Activated CD4-positive, alpha-beta T cell treated with anti-CD3 and anti-CD28 coated beads for 4 hours (primary cell): ENCODE results near the gene RAB31.
"Not testable (repeated sequence)": the region's sequence is repeated elsewhere in the genome, so short reads cannot be mapped to it uniquely, and the experiment has no call there.

Source experiments
- DNase-seq, 2 donors: peaks; one replicate each; pipeline ENCODE4 v3.0.0-alpha.2; 2020

RAB31 gene

DNA sequence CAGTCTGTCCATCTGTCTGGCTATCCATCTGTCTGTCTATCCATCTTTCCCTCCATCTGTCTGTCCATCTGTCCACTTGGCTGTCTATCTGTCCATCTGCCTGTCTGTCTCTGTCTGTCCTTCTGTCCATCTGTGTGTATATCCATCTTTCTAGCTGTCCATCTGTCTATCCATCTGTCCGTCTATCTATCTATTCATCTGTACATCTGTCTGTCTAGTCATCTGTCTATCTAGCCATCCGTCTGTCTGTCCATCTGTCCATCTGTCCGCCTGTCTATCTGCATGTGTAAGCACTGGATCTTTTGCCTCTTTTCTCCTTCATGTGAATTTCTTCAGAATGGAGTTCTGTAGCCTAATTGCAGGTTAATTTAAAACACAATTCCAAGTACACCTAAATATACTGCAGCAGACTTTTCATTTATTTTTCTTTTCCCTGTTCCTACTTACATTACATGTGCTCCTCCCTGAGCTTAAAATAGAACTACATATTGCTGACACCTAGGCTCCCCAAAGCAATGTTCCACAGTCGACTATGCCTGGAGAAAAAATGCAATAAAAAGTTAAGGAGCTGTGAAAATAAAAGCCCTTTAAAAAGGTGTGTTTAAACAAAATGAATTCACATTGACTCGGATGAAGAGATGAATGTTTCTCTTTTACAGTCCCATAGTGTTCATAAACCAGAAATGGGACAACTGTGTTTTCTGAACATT is 140.2 kb downstream of the RAB31 start:
- DNase-seq = no peak

DNA sequence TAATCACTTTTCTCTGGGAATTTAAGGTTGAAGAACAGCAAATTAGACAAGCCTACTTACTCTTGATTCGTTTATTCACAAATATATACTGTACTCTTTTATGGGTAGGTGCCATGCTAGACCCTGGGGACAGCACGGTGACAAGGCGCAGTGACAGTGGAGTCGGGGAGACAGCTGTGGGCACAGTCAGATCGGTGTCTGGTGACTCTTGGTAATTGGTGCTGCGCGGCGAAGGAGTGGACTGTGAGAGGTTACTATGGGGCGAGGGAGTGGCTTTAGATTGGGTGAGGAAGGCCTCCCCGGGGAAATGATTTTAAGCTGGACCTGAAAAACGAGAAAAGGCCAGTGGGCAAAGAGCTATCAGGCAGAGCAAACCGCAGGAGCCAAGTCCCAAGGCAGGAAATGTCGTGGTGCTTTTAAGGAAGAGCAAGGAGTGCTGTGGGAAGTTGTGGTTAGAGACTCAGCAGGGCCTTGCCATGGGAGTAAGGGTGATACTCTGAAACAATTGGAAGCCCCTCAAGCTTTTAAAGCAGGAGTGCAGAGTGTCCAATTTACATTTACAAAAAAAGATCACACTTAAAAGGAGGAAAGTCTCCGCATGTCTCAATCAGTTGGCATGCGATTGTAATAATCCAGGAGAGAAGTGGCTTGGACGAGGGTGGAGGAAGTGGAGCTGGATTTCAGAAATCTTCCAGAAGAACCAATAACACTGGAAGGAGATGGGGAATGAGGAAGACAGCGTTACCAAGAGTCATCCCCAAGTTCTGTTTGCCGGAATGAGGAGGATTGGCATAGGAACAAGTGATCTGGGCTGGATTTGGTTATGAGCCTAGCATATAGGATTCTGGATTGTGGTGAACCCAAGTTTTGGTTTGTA is 141.5 kb downstream of the RAB31 start:
- no peak for DNase-seq

DNA sequence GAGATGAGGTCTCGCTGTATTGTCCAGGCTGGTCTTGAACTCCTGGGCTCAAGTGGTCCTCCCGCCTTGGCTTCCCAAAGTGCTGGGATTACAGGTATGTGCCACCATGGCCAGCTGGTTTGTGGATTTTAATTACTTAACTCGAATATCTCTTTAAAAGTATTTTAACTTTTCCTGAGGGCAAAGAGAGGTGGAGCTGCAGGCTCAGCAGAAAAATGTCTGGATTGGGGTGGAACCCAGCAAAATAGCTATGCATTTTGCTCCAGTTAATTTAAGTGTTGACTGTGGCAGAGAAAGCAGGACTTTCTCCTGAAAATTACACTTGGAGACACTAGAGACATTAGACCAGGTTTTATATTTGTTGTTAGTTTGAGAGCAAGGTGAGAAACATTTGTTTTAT is 142.2 kb downstream of the RAB31 start:
- DNase-seq = no peak

DNA sequence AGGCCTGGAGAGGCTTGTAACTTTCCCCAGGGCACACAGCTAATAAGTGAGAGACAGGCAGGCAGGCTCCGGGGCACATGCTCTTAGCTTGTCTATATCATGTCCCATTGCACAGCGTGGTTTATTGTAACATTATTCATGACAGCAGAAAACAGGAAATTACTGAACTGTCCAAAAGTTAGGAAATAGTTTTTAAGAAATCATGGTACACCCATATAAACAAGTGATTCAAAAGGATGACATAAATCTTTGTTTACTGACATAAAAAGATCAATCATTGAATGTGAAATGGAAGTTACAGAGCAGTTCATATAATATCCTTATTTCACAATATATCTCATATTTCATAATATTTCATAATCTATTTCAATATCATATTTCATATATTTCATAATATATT is 143.4 kb downstream of the RAB31 start:
- no peak for DNase-seq

DNA sequence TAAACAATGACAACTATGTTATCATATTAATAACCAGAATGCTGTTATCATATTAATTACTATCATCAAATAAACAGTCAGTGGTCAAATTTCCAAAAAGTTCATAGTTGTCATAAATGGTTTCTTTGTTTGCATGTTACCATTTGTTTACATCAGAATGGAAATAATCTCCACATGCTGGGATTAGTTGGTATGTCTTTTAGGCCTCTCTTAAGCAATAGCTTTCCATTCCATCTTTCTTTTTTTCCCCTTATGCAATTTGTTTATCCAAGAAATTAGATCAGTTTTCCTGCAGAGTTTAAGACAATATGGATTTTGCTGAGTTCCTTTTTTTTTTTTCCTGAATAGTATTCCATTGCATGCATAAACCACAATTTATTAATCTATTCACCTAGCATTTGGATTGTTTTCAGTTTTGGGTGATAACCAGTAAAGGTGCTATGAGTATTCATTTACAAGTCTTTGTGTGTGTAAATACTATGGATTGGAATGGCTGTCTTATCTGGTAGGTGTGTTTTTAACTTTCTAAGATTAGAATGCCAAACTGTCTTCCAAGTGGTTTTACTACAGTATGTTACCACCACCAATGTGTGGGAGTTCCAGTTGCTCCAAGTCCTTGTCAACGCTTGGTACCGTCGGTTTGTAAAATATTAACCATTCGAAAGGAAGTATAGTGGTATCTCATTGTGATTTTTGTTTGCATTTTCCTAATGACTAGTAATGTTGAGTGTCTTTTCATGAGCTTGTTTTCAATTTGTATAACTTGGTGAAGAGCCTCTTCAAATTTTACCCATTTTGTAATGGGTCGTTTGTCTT is 144.4 kb downstream of the RAB31 start:
- no peak for DNase-seq

DNA sequence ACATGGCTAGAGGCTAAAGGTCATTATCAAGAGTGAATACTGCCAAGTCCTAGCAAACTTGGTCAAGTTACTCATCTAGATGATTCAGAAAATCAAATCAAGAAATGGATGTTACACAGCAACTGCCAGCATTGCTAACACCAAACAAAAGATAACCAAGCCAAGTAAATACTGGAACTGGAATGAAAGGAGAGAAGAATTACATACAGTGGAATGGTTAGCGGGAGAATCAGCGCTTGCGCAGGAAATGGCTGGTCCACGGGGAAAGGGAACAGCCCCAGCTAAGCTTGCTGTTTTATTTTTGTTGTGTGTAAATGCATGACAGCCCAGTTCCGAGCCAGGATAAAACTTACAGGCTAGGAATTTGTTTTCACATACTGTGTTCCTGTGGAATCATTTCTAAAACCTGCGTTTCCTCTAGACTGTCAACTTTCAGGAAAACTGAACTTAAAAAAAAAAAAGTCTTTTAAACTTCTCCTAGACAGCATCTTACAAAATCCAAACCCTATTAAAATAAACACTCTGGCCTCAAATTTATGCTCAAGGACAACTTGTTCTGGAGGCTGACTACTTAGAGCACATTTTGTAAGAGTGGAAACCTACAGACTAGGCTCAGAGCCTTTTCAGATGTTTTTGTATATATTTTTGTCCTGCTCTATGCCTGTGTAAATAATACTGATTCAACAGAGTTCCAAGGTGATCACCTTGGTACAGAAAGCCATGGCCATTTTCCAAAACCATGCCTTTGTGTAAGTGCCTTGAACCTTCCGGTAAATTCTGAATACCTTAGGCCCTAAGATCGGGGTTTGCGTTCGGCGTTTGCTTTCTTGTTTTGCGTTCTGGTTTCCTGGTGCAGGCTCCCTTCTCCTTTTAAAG is 146.9 kb downstream of the RAB31 start:
- no peak for DNase-seq

DNA sequence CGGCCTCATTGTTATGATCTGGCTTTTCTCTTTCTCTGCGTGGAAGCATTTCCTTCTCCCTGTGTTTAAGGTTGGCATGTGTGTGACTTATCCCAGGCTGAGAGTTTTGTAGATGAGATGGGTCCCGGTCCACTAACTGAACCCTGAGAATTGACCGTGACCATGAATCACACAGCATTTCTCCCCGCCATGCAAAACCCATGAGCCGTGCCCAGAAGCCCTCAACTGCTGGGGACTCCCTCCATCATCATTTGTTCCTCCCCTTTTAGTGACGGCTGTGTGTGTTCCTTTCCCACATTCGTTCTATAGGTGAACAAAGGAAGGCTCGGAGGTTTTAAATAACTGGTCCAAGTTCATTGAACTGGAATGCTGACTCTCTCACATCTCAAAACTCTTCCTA is 147.6 kb downstream of the RAB31 start:
- DNase-seq = no peak

DNA sequence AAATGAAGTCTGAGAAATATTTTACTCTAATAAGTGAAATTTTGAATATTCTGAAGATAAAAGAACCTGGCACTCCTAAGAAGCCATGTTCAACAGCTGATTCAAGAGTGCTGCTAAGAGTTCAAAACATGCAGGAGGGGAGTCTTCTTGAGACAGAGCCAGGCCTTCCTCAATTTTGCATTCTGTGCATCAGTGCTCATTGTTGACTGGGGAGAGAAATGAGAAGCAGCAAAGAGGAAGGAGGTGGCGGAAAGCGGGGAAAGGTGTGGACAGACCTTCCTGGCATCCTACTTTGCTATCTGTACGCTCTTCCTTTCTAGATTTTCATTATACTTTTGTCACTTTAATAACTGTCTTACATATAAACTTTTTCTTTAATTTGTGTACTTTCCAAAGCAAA is 148.0 kb downstream of the RAB31 start:
- DNase-seq = no peak

DNA sequence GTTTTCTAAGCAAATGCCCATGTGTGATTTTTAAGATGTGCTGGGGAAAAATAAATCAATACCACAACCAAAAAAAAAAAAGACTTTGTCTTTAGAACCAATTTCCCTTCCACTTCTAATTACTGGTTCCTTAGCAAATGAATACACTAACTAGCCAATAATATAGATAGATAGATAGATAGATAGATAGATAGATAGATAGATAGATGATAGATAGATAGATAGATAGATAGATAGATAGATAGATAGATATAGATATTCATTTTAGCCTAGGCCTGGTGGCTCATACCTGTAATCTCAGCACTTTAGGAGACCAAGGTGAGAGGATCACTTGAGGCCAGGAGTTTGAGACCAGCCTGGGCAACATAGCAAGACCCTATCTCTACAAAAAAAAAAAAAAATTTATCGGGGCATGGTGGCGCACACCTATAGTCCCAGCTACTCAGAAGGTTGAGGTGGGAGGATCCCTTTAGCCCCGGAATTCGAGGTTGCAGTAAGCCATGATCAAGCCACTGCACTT is 149.4 kb downstream of the RAB31 start:
- not testable (repeated sequence) for DNase-seq

DNA sequence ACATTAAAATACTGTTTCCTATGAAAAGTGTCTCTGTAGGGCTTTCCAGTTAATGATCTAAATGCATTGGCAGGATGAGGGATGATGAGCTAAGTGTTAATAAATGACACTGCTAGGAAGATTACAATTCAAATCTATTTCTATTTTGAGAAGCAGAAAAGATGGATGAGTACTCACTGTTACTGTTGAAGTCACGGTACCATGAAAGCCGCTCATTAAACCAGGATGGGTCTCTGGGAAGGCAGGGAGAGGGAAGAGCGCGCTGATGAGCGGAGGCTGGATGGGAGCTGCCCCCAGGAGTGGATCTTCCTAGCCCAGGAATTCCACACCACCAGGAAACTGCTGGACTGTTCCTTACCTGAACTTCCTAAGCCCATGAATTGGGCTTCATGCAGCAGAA is 150.5 kb downstream of the RAB31 start:
- DNase-seq = no peak

DNA sequence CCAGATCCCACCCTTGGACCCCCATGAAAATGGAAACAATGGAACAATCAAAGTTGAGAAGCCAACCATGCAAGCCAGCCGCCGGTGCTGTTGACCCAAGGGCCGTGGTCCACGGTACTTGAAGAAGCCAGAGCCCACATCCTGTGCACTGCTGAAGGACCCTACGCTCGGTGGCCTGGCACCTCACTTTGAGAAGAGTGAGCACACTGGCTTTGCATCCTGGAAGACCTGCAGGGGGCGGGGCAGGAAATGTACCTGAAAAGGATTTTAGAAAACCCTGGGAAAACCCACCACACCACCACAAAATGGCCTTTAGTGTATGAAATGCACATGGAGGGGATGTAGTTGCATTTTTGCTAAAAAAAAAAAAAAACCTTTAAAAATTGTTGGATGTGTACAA is 151.1 kb downstream of the RAB31 start:
- DNase-seq = no peak

DNA sequence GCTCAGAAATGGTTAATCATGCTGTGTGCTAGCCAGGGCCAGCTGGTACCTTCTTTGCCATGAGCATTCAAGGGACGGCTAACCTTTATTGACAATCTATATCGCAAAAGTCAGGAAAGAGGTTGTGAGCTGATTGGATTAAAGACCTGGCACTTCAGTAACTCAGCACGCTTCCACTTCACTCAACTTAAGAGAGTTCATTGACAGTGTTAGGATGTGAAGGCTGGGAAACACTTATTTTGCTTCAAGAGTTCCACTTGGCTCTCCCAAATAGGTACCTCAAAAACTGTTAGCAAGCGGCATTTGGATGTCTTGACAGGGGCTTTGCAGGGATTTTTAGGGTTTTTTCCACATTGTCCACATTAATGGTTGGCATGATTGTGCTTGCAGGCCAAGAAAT is 152.6 kb downstream of the RAB31 start:
- DNase-seq = no peak

DNA sequence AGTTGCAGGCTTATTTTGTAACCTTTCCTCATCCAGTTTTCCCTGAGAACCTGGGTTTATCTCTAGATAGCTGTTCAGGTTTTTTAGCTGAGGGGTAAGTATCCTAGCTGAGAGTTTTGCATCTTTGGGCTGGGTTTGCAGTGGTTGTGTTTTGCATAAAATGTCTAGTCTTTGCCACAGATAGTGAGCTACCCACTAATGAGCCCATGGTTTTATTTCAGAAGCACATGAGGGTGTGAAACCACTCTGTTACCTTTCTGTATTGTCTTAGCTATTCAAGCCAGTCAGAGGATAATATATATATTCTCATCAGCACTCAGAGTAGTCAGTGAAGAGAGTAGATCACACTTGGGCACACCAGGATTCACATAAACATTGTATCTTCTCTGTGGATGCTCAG is 153.1 kb downstream of the RAB31 start:
- no peak for DNase-seq

DNA sequence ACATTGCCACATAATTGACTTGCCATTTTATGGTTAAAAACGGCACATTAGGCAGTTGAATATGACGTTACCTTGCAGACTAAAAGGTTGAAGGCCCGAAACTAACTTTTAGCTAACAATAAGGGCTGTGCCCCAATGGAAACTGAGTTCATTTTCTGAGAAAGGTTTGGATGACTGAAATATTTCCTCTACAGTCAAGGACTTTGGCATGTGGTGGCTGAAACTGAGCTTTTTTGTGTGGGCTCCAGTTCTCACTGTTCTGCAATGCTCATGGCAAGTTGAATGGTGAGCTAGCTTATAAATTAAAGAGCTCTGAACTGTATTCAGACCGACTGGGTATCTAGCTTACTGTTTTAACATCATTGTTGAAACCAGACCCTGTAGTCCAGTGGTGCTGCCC is 153.8 kb downstream of the RAB31 start:
- no peak for DNase-seq

DNA sequence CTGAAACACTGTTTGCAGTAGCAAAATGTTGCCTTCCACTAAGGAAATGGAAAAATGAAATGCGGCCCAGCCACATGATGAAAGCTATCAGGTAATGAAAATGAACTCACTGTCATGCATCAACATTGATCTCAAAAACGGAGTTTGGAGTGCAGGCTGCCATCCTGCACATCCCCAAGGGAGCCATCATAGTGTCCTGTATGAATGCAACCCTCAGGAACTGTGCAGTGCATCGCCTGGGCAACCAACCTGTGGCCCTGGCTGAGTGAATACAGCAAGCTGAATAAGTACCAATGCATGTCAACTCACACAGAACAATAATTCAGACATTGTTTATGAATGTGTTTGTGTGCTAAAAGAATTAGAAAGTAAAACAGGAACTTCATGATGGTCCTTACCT is 154.6 kb downstream of the RAB31 start:
- no peak for DNase-seq

DNA sequence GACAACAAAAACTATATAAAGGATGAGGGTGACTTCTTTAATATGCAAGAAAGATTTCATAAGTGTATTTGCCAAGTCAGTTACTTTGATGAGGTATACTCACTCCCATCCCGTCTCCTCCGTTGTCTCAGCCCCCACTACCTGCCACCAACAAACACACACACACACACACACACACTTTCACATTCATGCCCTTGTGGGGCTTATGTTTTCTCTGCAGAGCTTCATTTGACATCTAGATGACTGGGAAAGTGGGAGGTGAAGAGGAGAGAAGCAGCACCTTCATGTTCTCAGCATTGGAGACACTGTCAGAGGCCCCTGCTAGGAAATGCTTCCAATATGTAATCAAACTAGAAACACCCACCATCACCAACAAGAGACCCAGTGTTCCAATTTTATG is 155.2 kb downstream of the RAB31 start:
- DNase-seq = no peak

DNA sequence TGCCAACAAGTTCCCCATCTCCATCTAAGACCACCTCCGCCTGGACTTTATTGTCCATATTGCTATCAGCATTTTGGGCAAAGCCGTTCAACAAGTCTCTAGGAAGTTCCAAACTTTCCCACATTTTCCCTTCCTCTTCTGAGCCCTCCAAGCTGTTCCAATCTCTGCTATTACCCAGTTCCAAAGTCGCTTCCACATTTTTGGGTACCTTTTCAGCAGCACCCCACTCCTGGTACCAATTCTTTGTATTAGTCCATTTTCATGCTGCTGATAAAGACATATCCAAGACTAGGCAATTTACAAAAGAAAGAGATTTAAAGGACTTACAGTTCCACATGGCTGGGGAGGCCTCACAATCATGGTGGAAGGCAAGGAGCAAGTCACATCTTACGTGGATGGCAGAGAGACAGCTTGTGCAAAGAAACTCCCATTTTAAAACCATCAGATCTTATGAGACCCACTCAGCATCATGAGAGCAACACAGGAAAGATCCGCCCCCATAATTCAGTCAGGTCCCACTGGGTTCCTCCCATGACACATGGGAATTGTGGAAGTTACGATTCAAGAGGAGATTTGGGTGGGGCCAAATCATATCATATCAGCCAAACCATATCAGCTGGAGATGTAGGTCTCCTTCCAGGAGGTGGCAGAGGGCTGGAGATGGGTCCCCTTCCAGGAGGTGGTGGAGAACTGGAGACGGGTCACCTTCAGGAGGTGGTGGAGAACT is 157.8 kb downstream of the RAB31 start:
- no peak for DNase-seq

DNA sequence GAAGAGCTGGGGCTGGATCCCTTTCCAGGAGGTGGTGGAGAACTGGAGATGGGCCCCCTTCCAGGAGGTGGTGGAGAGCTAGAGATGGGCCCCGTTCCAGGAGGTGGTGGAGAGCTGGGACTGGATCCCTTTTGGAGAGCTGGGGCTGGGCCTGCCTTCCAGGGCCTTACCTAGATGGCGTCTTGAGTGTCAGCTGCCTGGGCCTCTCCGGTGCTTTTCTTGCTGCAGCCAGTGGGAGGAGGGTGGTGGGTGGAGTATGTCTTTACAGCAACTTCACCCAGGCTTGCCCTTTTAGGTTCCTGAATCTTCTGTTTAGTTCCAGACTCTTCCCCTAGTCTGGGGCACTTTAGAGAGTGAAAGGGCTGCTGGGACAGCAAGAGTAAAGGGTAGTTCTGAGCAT is 158.5 kb downstream of the RAB31 start:
- DNase-seq = no peak

DNA sequence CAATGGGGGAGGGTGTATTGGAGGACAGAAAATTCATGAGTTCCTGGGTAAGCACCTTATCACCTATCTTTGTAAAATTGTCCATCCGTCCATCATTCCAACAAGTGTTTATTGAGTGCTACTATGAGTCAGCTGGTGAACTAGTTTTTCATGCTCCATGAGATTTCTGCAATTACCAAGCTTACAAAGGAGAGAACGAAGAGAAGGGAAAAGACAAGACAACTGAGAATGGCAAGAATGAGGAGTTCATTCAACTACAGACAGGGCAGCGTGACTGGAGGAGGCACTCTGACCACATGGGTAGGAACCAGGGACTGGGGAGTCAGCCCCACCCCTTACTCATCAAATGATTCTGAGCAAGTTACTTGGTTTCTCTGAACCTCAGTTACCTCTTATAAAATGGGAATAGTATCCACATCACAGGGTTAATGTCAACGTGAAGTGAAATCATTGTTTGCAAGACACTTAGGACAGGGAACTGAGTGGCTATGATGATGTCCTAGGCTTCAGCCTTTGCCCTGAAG is 159.0 kb downstream of the RAB31 start:
- no peak for DNase-seq

DNA sequence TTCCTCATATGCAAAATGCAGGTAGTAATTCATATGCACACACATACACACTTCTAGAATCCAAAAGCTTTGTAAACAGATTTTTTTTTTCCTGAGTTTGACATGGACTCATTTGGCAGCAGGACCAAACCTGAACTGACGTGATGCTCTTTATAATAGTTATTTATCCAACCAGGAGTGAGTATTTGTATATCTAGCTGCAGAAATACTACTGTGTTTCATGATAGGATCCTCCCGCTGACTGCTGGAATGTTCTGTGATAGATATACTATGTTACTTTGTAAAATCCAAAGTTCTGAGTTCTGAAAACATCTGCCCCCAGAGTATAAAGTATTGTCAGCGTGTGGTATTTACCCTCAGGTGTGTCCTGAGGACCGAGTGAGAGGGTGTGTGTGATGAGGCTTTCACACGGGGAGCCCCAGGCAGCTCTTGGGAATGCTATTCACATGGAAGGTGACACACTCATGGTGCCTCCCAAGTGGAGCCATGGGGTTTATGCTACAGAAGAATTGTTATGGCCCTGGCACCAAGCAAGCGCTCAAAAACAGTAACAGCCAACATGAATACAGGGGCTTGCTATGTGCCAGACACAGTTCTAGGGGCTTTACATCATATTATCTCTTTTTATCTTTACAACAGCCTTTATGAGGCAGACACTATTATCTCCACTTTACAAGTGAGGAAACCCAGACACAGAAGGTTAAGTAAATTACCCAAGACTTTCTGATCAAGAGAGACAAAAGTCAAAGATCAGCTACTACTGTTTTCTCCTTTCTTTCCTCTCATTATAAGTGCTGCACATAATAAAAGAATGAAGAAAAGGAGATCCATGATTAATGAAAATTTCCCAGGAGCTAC is 161.0 kb downstream of the RAB31 start:
- no peak for DNase-seq
